Fibroblast of lung (primary cell): Measurements from ENCODE around the gene NHSL2. TPM values are rescaled to one million over a fixed set of nuclear protein-coding genes. Genes with fewer than 3 reads are reported as not detected.

Source experiments
- DNase-seq, 2 donors: peaks; one replicate each; pipeline versions ENCODE4 v3.0.0 to v3.0.0-alpha.2; 2010; ENCODE audit warnings: low read depth in 2 of 2
- H2AFZ ChIP-seq: 2 replicates; pipeline ENCODE4 v1.5.1; 2012; ENCODE audit warnings: low read length, control low read depth, inconsistent platforms
- H3K27ac ChIP-seq: 2 replicates; pipeline ENCODE4 v1.5.1; 2011; ENCODE audit warnings: low read length, control low read depth; ENCODE audit not compliant: insufficient read depth
- H3K27me3 ChIP-seq: 2 replicates; pipeline ENCODE4 v1.5.1; 2011; ENCODE audit warnings: mild to moderate bottlenecking, low read length; ENCODE audit not compliant: control insufficient read depth, insufficient read depth
- H3K36me3 ChIP-seq: 2 replicates; pipeline ENCODE4 v1.5.1; 2011; ENCODE audit warnings: low read length; ENCODE audit not compliant: control insufficient read depth, insufficient read depth
- H3K4me1 ChIP-seq: 2 replicates; pipeline ENCODE4 v1.5.1; 2011; ENCODE audit warnings: low read length; ENCODE audit not compliant: control insufficient read depth, insufficient read depth; ENCODE audit errors: extremely low read depth
- H3K4me2 ChIP-seq: 2 replicates; pipeline ENCODE4 v1.5.1; 2011; ENCODE audit warnings: low read length, control low read depth; ENCODE audit not compliant: insufficient read depth; ENCODE audit errors: extremely low read depth
- H3K4me3 ChIP-seq, 4 experiments: fragments of 200-600 bp in 1 of 4; sonication (generic) in 1 of 4; replicated peaks in 1 of 4; 2 replicates each; pipeline ENCODE4 v1.5.1; 2011 to 2016; ENCODE audit warnings: low read length in 4 of 4, low read depth in 3 of 4, mild to moderate bottlenecking in 3 of 4, control low read depth in 2 of 4, inconsistent platforms in 1 of 4, mixed read lengths in 1 of 4; ENCODE audit not compliant: insufficient read depth in 1 of 4; ENCODE audit errors: control extremely low read depth in 1 of 4
- H3K79me2 ChIP-seq: 2 replicates; pipeline ENCODE4 v1.5.1; 2012; ENCODE audit warnings: mild to moderate bottlenecking, low read length, inconsistent platforms; ENCODE audit not compliant: control insufficient read depth, insufficient read depth
- H3K9ac ChIP-seq: 2 replicates; pipeline ENCODE4 v1.5.1; 2011; ENCODE audit warnings: mild to moderate bottlenecking, low read length, control low read depth; ENCODE audit not compliant: insufficient read depth
- H3K9me3 ChIP-seq: 2 replicates; pipeline ENCODE4 v1.5.1; 2012; ENCODE audit warnings: low read depth, low read length; ENCODE audit not compliant: control insufficient read depth, insufficient read depth
- H4K20me1 ChIP-seq: 2 replicates; pipeline ENCODE4 v1.5.1; 2011; ENCODE audit warnings: low read length; ENCODE audit not compliant: control insufficient read depth, insufficient read depth; ENCODE audit errors: extremely low read depth
- EZH2 ChIP-seq: IDR thresholded peaks from 2 replicates; pipeline ENCODE4 v1.5.1; 2012; ENCODE audit warnings: low read length, control low read depth, mild to moderate bottlenecking; ENCODE audit errors: missing control alignments
- polyA plus RNA-seq, 2 donors: library from polyadenylated mRNA; depleted of rRNA in 1 of 2; stranded (reverse) in 1 of 2; unstranded in 1 of 2; fragments of >200 nt; gene quantifications; 2 replicates each; pipeline ENCODE4 v1.2.1, GENCODE V29; 2011 to 2012; ENCODE audit warnings: missing spikeins in 1 of 2
- total RNA-seq: library from RNA; depleted of rRNA; stranded (reverse); fragments of >200 nt; gene quantifications from 2 replicates; pipeline ENCODE4 v1.2.1, GENCODE V29; 2014
- TF ChIP-seq, protein P1 (sequence below), 2 donors: IDR thresholded peaks in 1 of 2; conservative IDR thresholded peaks in 1 of 2; 1 replicate in 1 of 2; 2 replicates in 1 of 2; pipeline ENCODE4 v1.5.1; 2011 to 2012; ENCODE audit warnings: low read length in 2 of 2, control low read depth in 1 of 2, inconsistent platforms in 1 of 2, low read depth in 1 of 2, mild to moderate bottlenecking in 1 of 2

Gene NHSL2
- total and polyA plus RNA-seq, 2 donors (not counting 1 experiment from before 2014, with no cell fraction given), result 4.3 to 9.7 TPM

DNA sequence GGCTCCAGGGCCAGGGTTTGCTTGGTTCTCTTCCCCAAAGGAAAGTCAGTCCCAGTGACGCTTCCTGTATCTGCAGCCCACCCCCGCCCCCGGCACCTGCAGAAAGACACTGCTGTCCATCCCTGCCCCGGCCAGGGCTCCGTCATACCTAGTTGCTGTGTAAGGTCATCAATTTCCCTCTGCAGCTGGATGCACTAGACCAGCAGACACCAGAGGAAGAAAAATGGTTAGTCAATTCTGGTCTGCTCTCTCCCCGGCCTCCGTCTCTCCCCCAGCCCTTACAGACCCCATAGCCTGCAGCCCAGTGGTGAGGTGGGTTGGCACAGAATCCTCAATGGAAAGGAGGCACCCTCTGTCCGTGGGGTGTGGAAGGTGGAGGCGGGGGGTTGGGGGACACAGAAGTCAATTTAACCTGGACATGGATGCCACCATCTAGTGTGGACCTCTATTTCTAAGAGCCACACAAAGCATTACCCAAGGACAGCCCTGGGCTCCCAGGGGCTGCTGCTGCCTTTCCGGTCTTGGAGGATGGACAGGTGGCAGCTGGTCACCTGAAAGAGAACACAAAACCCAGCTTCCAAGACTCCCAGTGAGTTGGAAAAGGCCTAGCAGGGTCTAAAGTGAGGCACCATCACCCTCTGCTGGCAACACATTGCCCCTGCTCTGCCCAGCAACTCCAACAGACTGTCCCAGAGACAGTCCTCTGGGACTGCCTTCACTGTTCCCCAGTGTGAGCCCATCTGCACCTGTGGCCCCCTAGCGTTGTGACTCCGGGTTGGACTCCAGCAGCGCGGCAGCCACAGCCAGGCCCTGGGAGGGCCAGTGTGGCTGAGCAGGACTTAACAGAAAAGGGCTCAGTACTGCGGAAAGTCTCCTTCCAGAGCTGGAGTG, 40.2 kb upstream of the NHSL2 start:
- DNase-seq, result peak in 1 of 2 donors; percentile 45
- H3K9ac ChIP-seq, result no peak overlapping the region
- H3K4me3 ChIP-seq, result no peak overlapping the region
- peaks cover 5% of the 10 kb centered on the region for H3K27me3 ChIP-seq
- no peak overlapping the region for H3K27ac ChIP-seq
- H2AFZ ChIP-seq, result no peak overlapping the region
- no peak overlapping the region for H3K4me2 ChIP-seq
- H3K4me1 ChIP-seq, result no peaks in the 10 kb centered on the region
- no peaks in the 10 kb centered on the region for H3K36me3 ChIP-seq
- no peaks in the 10 kb centered on the region for H4K20me1 ChIP-seq
- TF ChIP-seq, protein P1, sequence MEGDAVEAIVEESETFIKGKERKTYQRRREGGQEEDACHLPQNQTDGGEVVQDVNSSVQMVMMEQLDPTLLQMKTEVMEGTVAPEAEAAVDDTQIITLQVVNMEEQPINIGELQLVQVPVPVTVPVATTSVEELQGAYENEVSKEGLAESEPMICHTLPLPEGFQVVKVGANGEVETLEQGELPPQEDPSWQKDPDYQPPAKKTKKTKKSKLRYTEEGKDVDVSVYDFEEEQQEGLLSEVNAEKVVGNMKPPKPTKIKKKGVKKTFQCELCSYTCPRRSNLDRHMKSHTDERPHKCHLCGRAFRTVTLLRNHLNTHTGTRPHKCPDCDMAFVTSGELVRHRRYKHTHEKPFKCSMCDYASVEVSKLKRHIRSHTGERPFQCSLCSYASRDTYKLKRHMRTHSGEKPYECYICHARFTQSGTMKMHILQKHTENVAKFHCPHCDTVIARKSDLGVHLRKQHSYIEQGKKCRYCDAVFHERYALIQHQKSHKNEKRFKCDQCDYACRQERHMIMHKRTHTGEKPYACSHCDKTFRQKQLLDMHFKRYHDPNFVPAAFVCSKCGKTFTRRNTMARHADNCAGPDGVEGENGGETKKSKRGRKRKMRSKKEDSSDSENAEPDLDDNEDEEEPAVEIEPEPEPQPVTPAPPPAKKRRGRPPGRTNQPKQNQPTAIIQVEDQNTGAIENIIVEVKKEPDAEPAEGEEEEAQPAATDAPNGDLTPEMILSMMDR (conservative IDR thresholded peaks at IDR 0.05 in 1 of 2, IDR thresholded peaks at IDR 0.05 in 1 of 2; ENCODE audit: low read depth in 1 of 2, low read length in 2 of 2), result peak in 1 of 2 donors; percentile 20
- TF ChIP-seq EZH2, result no peak
- H3K79me2 ChIP-seq, result no peaks in the 10 kb centered on the region
- H3K9me3 ChIP-seq, result no peaks in the 10 kb centered on the region

DNA sequence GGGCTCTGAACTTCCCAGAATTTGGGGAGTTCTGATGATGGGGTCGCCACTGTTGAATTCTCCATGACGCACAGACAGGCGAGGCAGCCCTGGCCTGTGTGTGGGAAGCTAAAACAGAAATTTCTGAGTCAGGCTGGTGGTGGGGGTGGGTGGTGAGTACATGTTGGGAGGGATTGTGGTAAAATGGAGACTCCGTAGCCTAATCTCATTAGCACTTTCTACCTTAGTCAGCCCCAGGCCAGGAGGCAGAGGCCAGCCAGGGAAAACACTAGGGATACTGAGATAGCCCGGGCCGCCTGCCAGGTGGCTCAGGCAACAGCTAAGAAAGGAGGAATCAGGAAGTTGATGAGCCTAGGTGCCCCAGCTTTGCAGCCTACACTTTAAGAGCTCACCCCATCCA, 39.3 kb upstream of the NHSL2 start:
- H3K4me3 ChIP-seq, result no peak overlapping the region
- H3K36me3 ChIP-seq, result no peaks in the 10 kb centered on the region
- no peaks in the 10 kb centered on the region for H3K79me2 ChIP-seq
- H3K9ac ChIP-seq, result no peak overlapping the region
- H3K4me1 ChIP-seq, result no peaks in the 10 kb centered on the region
- H3K9me3 ChIP-seq, result no peaks in the 10 kb centered on the region
- peak in 1 of 2 donors; percentile 89 for DNase-seq
- no peak overlapping the region for H2AFZ ChIP-seq
- no peak overlapping the region for H3K27ac ChIP-seq
- no peak overlapping the region for H3K4me2 ChIP-seq
- no peak for TF ChIP-seq EZH2
- TF ChIP-seq, protein P1 (conservative IDR thresholded peaks at IDR 0.05 in 1 of 2, IDR thresholded peaks at IDR 0.05 in 1 of 2; ENCODE audit: low read depth in 1 of 2, low read length in 2 of 2), result no peak
- peaks cover 5% of the 10 kb centered on the region for H3K27me3 ChIP-seq
- no peaks in the 10 kb centered on the region for H4K20me1 ChIP-seq

DNA sequence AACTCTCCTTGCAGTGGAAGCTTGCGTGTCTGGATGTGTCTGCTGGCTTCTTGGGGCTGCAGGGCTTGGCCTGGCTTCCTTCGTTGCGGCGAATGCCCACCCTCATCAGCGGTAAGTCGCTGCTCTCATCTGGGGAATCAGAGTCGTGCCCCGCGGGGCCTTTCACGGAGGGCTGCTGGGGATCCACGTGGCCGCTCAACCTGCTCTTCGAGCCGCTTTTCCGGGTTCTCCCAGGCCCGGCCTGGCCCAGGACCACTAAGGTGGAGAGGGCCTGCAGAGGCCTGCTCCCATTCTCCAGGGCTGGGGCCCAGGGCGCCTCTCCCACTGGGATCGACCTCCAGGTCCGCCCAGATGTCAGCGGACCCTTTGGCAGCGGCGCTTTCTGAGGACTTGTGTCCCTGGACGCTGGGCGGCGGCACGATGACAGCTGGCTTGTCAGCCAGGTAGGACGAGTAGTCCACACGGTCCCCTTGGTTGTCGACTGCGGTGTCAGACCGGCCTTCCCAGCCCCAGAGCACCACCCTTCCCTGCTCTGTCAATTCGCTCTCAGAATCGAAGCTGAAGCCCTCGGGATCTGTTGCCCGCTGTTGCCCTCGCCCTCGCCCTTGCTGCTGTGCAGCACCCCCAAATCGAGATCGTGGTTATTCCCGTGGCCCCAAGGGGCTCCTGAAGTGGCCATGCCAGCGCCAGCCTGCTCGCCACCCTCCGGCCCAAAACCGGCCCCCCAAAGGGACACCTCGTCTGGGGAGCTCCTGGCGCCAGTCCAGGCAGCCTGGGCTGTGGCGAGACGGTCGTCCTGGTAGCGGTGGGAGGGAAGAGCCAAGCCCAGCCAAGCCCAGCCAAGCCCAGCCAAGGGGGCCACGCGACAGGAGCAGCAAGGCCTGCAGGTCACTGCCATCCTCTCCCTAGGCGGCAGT, 37.8 kb upstream of the NHSL2 start:
- no peak overlapping the region for H3K4me3 ChIP-seq
- no peaks in the 10 kb centered on the region for H3K36me3 ChIP-seq
- H3K4me2 ChIP-seq, result no peak overlapping the region
- DNase-seq, result no peak
- H3K27me3 ChIP-seq, result peaks cover 5% of the 10 kb centered on the region
- H2AFZ ChIP-seq, result no peak overlapping the region
- H3K27ac ChIP-seq, result no peak overlapping the region
- no peak for TF ChIP-seq EZH2
- TF ChIP-seq, protein P1 (conservative IDR thresholded peaks at IDR 0.05 in 1 of 2, IDR thresholded peaks at IDR 0.05 in 1 of 2; ENCODE audit: low read depth in 1 of 2, low read length in 2 of 2), result no peak
- H4K20me1 ChIP-seq, result no peaks in the 10 kb centered on the region
- H3K79me2 ChIP-seq, result no peaks in the 10 kb centered on the region
- H3K4me1 ChIP-seq, result no peaks in the 10 kb centered on the region
- no peaks in the 10 kb centered on the region for H3K9me3 ChIP-seq
- no peak overlapping the region for H3K9ac ChIP-seq
